Cerebellar nuclear complex (tissue), 1 donor: ENCODE measurements around the gene NEK3.
"Not testable (repeated sequence)": the region's sequence is repeated elsewhere in the genome, so short reads cannot be mapped to it uniquely, and the experiment has no call there.

Experiments used
- DNase-seq, 2 experiments: peaks; one replicate each; lab custom pipeline; 2025; lab: John Stamatoyannopoulos, UW

The NEK3 gene

GRCh38 chr13:52169839-52170238 lies 10.4 kb upstream of the NEK3 start:
- DNase-seq, result no peak

- no peak for DNase-seq
Observed at GRCh38 chr13:52165411-52165810, 6.0 kb upstream of the NEK3 start.

- no peak for DNase-seq
Observed at GRCh38 chr13:52164989-52165388, 5.6 kb upstream of the NEK3 start.

GRCh38 chr13:52163878-52164277 lies 4.5 kb upstream of the NEK3 start:
- not testable (repeated sequence) for DNase-seq

- DNase-seq, result no peak
Observed at GRCh38 chr13:52162279-52163101, 3.1 kb upstream of the NEK3 start.

GRCh38 chr13:52161181-52161646 lies 1.8 kb upstream of the NEK3 start:
- DNase-seq, result no peak

- no peak for DNase-seq
Observed at GRCh38 chr13:52160506-52160905, 1.1 kb upstream of the NEK3 start.

- DNase-seq, result no peak
Observed at GRCh38 chr13:52160053-52160452, 656 bp upstream of the NEK3 start.

- no peak for DNase-seq
Observed at GRCh38 chr13:52158629-52159158, 703 bp downstream of the NEK3 start.

GRCh38 chr13:52156724-52157261 lies 2.6 kb downstream of the NEK3 start:
- no peak for DNase-seq

GRCh38 chr13:52155177-52155576 lies 4.2 kb downstream of the NEK3 start:
- DNase-seq, result no peak

- DNase-seq, result no peak
Observed at GRCh38 chr13:52147225-52147624, 12.2 kb downstream of the NEK3 start.

GRCh38 chr13:52141299-52141698 lies 18.1 kb downstream of the NEK3 start:
- DNase-seq, result no peak

- DNase-seq, result no peak
Observed at GRCh38 chr13:52137489-52137888, 21.9 kb downstream of the NEK3 start.

GRCh38 chr13:52136763-52137162 lies 22.6 kb downstream of the NEK3 start:
- DNase-seq, result no peak

GRCh38 chr13:52130641-52131040 lies 28.8 kb downstream of the NEK3 start:
- DNase-seq, result no peak

GRCh38 chr13:52128714-52129700 lies 30.4 kb downstream of the NEK3 start, which contains the start of gene NEK5:
NEK5 (minus strand) TSS chr13:52129073; CDS start chr13:52127482, 1,591 bp downstream.
- DNase-seq, result no peak

- no peak for DNase-seq
Observed at GRCh38 chr13:52127783-52128702, 31.4 kb downstream of the NEK3 start.

GRCh38 chr13:52127378-52127777 lies 32.0 kb downstream of the NEK3 start:
- DNase-seq, result no peak

- DNase-seq, result no peak
Observed at GRCh38 chr13:52125547-52125946, 33.9 kb downstream of the NEK3 start.

GRCh38 chr13:52118595-52118994 lies 40.8 kb downstream of the NEK3 start:
- DNase-seq, result no peak
